GM23338 (cell line): Measurements from ENCODE around the gene DPYSL3. TPM values are rescaled to one million over a fixed set of nuclear protein-coding genes. Genes with fewer than 3 reads are reported as not detected.

Source experiments
- ATAC-seq: fragments of 200-7000 bp; cut with Tn5 transposase; 3 replicates; pipeline ENCODE4 v1.9.1; 2020
- DNase-seq: peaks from one replicate; pipeline ENCODE4 v3.0.0-alpha.2; 2015; ENCODE audit warnings: low spot score
- H2AFZ ChIP-seq: fragments of 200-600 bp; sonication (generic); 2 replicates; pipeline ENCODE4 v1.8.0; 2016; ENCODE audit warnings: antibody characterized with exemption, mild to moderate bottlenecking, moderate library complexity
- H3F3A ChIP-seq: fragments of 200-600 bp; sonication (generic); replicated peaks from 2 replicates; pipeline ENCODE4 v1.8.0; 2017; ENCODE audit warnings: antibody characterized with exemption, mixed run types, low read depth
- H3K27ac ChIP-seq: fragments of 200-600 bp; sonication (generic); 2 replicates; pipeline ENCODE4 v1.6.1; 2016; ENCODE audit warnings: low read depth
- H3K27me3 ChIP-seq: fragments of 200-600 bp; sonication (generic); 2 replicates; pipeline ENCODE4 v1.8.0; 2016; ENCODE audit warnings: mild to moderate bottlenecking, mixed run types, moderate library complexity; ENCODE audit not compliant: insufficient read depth
- H3K36me3 ChIP-seq: fragments of 200-600 bp; sonication (generic); 2 replicates; pipeline ENCODE4 v1.8.0; 2016; ENCODE audit warnings: mild to moderate bottlenecking; ENCODE audit not compliant: insufficient read depth
- H3K4me1 ChIP-seq: fragments of 200-600 bp; sonication (generic); 2 replicates; pipeline ENCODE4 v1.8.0; 2016; ENCODE audit warnings: mild to moderate bottlenecking, moderate library complexity; ENCODE audit not compliant: insufficient read depth
- H3K4me2 ChIP-seq: fragments of 200-600 bp; sonication (generic); 2 replicates; pipeline ENCODE4 v1.7.1; 2017; ENCODE audit warnings: mixed run types
- H3K4me3 ChIP-seq: fragments of 200-600 bp; sonication (generic); 2 replicates; pipeline ENCODE4 v1.6.1; 2016; ENCODE audit warnings: mixed run types
- H3K79me2 ChIP-seq: fragments of 200-600 bp; sonication (generic); replicated peaks from 2 replicates; pipeline ENCODE4 v1.8.0; 2017; ENCODE audit warnings: mild to moderate bottlenecking; ENCODE audit not compliant: insufficient read depth
- H3K9me2 ChIP-seq: fragments of 200-600 bp; sonication (generic); 2 replicates; pipeline ENCODE4 v1.8.0; 2017; ENCODE audit not compliant: insufficient read depth
- H4K20me1 ChIP-seq: fragments of 200-600 bp; sonication (generic); replicated peaks from 2 replicates; pipeline ENCODE4 v1.8.0; 2017; ENCODE audit warnings: mild to moderate bottlenecking; ENCODE audit not compliant: insufficient read depth
- H3K27ac Mint-ChIP-seq: 2 replicates; pipeline ENCODE4 v1.8.0; 2020; ENCODE audit warnings: inconsistent platforms, mild to moderate bottlenecking, moderate library complexity, mixed read lengths
- H3K27me3 Mint-ChIP-seq: 3 replicates; pipeline ENCODE4 v1.8.0; 2022; ENCODE audit warnings: low read depth, mild to moderate bottlenecking, moderate library complexity, mixed read lengths, inconsistent platforms; ENCODE audit not compliant: insufficient read depth, poor library complexity
- H3K36me3 Mint-ChIP-seq: 3 replicates; pipeline ENCODE4 v1.8.0; 2021; ENCODE audit warnings: low read depth, mild to moderate bottlenecking, inconsistent platforms, moderate library complexity, mixed read lengths
- H3K4me1 Mint-ChIP-seq: 3 replicates; pipeline ENCODE4 v1.8.0; 2020; ENCODE audit warnings: mild to moderate bottlenecking, inconsistent platforms, mixed read lengths
- H3K4me3 Mint-ChIP-seq: 3 replicates; pipeline ENCODE4 v1.8.0; 2021; ENCODE audit warnings: moderate library complexity, mild to moderate bottlenecking, inconsistent platforms, mixed read lengths
- H3K9me3 Mint-ChIP-seq: 3 replicates; pipeline ENCODE4 v1.8.0; 2020; ENCODE audit warnings: moderate library complexity, mild to moderate bottlenecking, inconsistent platforms, mixed read lengths
- CREB1 ChIP-seq: fragments of 250-450 bp; sonication (Bioruptor Pico); IDR thresholded peaks from 2 replicates; pipeline ENCODE4 v1.5.0; 2020; ENCODE audit warnings: low read depth, mild to moderate bottlenecking, moderate library complexity
- CTCF ChIP-seq, 2 experiments: fragments of 200-600 bp in 1 of 2; sonication (generic) in 1 of 2; conservative IDR thresholded peaks; 2 replicates each; pipeline versions ENCODE4 v1.5.1 to v1.6.1; 2016 to 2017; ENCODE audit warnings: antibody characterized with exemption in 2 of 2, low read depth in 2 of 2, mild to moderate bottlenecking in 2 of 2, moderate library complexity in 1 of 2
- ETS1 ChIP-seq: IDR thresholded peaks from 2 replicates; pipeline ENCODE4 v1.6.1; 2016; ENCODE audit warnings: antibody characterized with exemption
- EZH2 ChIP-seq: fragments of 200-600 bp; sonication (generic); IDR thresholded peaks from one replicate; pipeline ENCODE4 v1.8.0; 2017; ENCODE audit warnings: antibody characterized with exemption, mild to moderate bottlenecking, low read depth; ENCODE audit not compliant: unreplicated experiment
- EZH2phosphoT487 ChIP-seq: fragments of 200-600 bp; sonication (generic); IDR thresholded peaks from one replicate; pipeline ENCODE4 v1.8.1; 2018; ENCODE audit warnings: antibody characterized with exemption; ENCODE audit not compliant: unreplicated experiment
- JUNB ChIP-seq: IDR thresholded peaks from one replicate; pipeline ENCODE4 v1.6.1; 2016; ENCODE audit warnings: antibody characterized with exemption; ENCODE audit not compliant: unreplicated experiment
- NANOG ChIP-seq: IDR thresholded peaks from 2 replicates; pipeline ENCODE4 v1.6.1; 2016; ENCODE audit warnings: antibody characterized with exemption, borderline replicate concordance
- POLR2AphosphoS5 ChIP-seq: IDR thresholded peaks from 2 replicates; pipeline ENCODE4 v1.6.1; 2016; ENCODE audit warnings: antibody characterized with exemption, low read depth
- REST ChIP-seq: IDR thresholded peaks from one replicate; pipeline ENCODE4 v1.6.1; 2018; ENCODE audit warnings: antibody characterized with exemption; ENCODE audit not compliant: unreplicated experiment
- STAT1 ChIP-seq: IDR thresholded peaks from one replicate; pipeline ENCODE4 v1.6.1; 2016; ENCODE audit warnings: antibody characterized with exemption; ENCODE audit not compliant: unreplicated experiment
- ZNF114 ChIP-seq: fragments of 250-450 bp; sonication (Bioruptor Pico); IDR thresholded peaks from 2 replicates; pipeline ENCODE4 v1.5.0; 2020; ENCODE audit warnings: mild to moderate bottlenecking, moderate library complexity
- ZNF331 ChIP-seq: fragments of 250-450 bp; sonication (Bioruptor Pico); IDR thresholded peaks from 2 replicates; pipeline ENCODE4 v1.5.0; 2020; ENCODE audit warnings: low read depth, mild to moderate bottlenecking, moderate library complexity
- ZNF462 ChIP-seq: fragments of 250-450 bp; sonication (Bioruptor Pico); IDR thresholded peaks from 2 replicates; pipeline ENCODE4 v1.5.0; 2020; ENCODE audit warnings: mild to moderate bottlenecking, moderate library complexity
- polyA plus RNA-seq: library from polyadenylated mRNA; unstranded; fragments of >200 nt; fragmentation: Nextera tagmentation; extraction: Ambion mirVana; gene quantifications from 2 replicates; pipeline ENCODE4 v1.2.1, GENCODE V29; 2016
- total RNA-seq: library from RNA; depleted of rRNA; stranded (reverse); fragments of >200 nt; shearing (Covaris generic); gene quantifications from 2 replicates; pipeline ENCODE4 v1.2.3, GENCODE V29; 2014

The DPYSL3 gene
- total and polyA plus RNA-seq, 2 experiments from 2014 or later, result 97.6 to 455 TPM

- H3F3A ChIP-seq, result peaks cover 7% of the 10 kb centered on the region; the same call in 1 of the 2 replicates
- peaks cover 2% of the 10 kb centered on the region for H3K27me3 Mint-ChIP-seq
- no peaks in the 10 kb centered on the region for H3K27me3 ChIP-seq
- DNase-seq (no peak), ATAC-seq (no peak)
- peaks cover 7% of the 10 kb centered on the region; the same call in 1 of the 2 replicates for H3K4me1 ChIP-seq
- H3K4me2 ChIP-seq, result no peak overlapping the region
- peaks cover 73% of the 10 kb centered on the region for H4K20me1 ChIP-seq
- no peak overlapping the region for H3K4me3 ChIP-seq
- H3K36me3 ChIP-seq, result peaks cover 77% of the 10 kb centered on the region
- H3K4me1 Mint-ChIP-seq, result peaks cover 9% of the 10 kb centered on the region; the same call in 2 of the 3 replicates
- no peak overlapping the region for H3K4me3 Mint-ChIP-seq
- H3K27ac Mint-ChIP-seq, result no peak overlapping the region
- peaks cover 81% of the 10 kb centered on the region for H3K36me3 Mint-ChIP-seq
- H3K79me2 ChIP-seq, result peaks cover 85% of the 10 kb centered on the region
- no peaks in the 10 kb centered on the region; the same call in 2 of the 3 replicates for H3K9me3 Mint-ChIP-seq
- TF ChIP-seq JUNB, result no peak
- no peak for TF ChIP-seq NANOG
- TF ChIP-seq ETS1, result no peak
- no peak for TF ChIP-seq EZH2phosphoT487
- TF ChIP-seq ZNF462 (CRISPR knock-in tag), result no peak
- TF ChIP-seq CTCF (conservative IDR thresholded peaks at IDR 0.05; ENCODE audit: low read depth in 2 of 2), result no peak
- TF ChIP-seq ZNF114 (CRISPR knock-in tag), result no peak
- TF ChIP-seq STAT1, result no peak
- TF ChIP-seq EZH2, result no peak
- TF ChIP-seq CREB1 (CRISPR knock-in tag), result no peak
- no peak for TF ChIP-seq REST
- TF ChIP-seq ZNF331, result no peak
- TF ChIP-seq POLR2AphosphoS5, result no peak
- no peak overlapping the region for H2AFZ ChIP-seq
- peak overlapping the region; percentile 60; the same call in 1 of the 2 replicates for H3K27ac ChIP-seq
- no peaks in the 10 kb centered on the region for H3K9me2 ChIP-seq
Observed at GRCh38 chr5:147418613-147419012, 91.3 kb downstream of the DPYSL3 start.
